Keratinocyte (primary cell): Measurements from ENCODE around the gene ARL11.

Experiments used
- EZH2 ChIP-seq: IDR thresholded peaks from one replicate; pipeline ENCODE4 v1.6.1; 2012; ENCODE audit warnings: inconsistent platforms, mild to moderate bottlenecking, low read length, moderate library complexity
- TF ChIP-seq, protein P1 (sequence below), 3 experiments: IDR thresholded peaks in 1 of 3; conservative IDR thresholded peaks in 1 of 3; optimal IDR thresholded peaks in 1 of 3; 2 replicates in 2 of 3; 3 replicates in 1 of 3; pipeline versions ENCODE3 to v1.5.1; 2011; ENCODE audit warnings: low read length in 3 of 3, mild to moderate bottlenecking in 3 of 3, moderate library complexity in 2 of 3, control low read depth in 1 of 3, inconsistent platforms in 1 of 3; ENCODE audit not compliant: insufficient read depth in 2 of 3; ENCODE audit errors: extremely low read depth in 1 of 3

- TF ChIP-seq EZH2: no peak
- TF ChIP-seq, protein P1, sequence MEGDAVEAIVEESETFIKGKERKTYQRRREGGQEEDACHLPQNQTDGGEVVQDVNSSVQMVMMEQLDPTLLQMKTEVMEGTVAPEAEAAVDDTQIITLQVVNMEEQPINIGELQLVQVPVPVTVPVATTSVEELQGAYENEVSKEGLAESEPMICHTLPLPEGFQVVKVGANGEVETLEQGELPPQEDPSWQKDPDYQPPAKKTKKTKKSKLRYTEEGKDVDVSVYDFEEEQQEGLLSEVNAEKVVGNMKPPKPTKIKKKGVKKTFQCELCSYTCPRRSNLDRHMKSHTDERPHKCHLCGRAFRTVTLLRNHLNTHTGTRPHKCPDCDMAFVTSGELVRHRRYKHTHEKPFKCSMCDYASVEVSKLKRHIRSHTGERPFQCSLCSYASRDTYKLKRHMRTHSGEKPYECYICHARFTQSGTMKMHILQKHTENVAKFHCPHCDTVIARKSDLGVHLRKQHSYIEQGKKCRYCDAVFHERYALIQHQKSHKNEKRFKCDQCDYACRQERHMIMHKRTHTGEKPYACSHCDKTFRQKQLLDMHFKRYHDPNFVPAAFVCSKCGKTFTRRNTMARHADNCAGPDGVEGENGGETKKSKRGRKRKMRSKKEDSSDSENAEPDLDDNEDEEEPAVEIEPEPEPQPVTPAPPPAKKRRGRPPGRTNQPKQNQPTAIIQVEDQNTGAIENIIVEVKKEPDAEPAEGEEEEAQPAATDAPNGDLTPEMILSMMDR (optimal IDR thresholded peaks at IDR 0.05 in 1 of 3, IDR thresholded peaks at IDR 0.05 in 1 of 3, conservative IDR thresholded peaks at IDR 0.05 in 1 of 3; ENCODE audit: extremely low read depth in 1 of 3, insufficient read depth in 2 of 3, low read length in 3 of 3): peak in 1 of 3 experiments; percentile 43
Measured at GRCh38 chr13:49679246-49679645, 50.9 kb downstream of the ARL11 start.
